B cell (primary cell): ENCODE results near the gene DDR1. TPM values are rescaled to one million over a fixed set of nuclear protein-coding genes. Genes with fewer than 3 reads are reported as not detected.
"Not testable (repeated sequence)": the region's sequence is repeated elsewhere in the genome, so short reads cannot be mapped to it uniquely, and the experiment has no call there.

Experiments
- ATAC-seq: fragments of 200-7000 bp; cut with Tn5 transposase; one replicate; pipeline ENCODE4 v1.10.0; 2021; ENCODE audit warnings: low read depth, mild to moderate bottlenecking, moderate number of reproducible peaks, moderate library complexity
- CTCF ChIA-PET: fragments of 350-600 bp; sonication (Branson Sonifier 250); formaldehyde crosslinking; loops from one replicate; lab custom pipeline; 2021; ENCODE audit warnings: antibody characterized with exemption, inconsistent platforms; lab: Charles Lee
- POLR2A ChIA-PET: fragments of 350-600 bp; sonication (Branson Sonifier 250); formaldehyde crosslinking; loops from one replicate; lab custom pipeline; 2021; ENCODE audit warnings: antibody characterized with exemption; lab: Charles Lee
- DNase-seq: peaks from one replicate; pipeline ENCODE4 v3.0.0; 2013
- H2AFZ ChIP-seq: 2 replicates; pipeline ENCODE4 v1.6.1; 2012; ENCODE audit warnings: mild to moderate bottlenecking, low read depth, low read length; ENCODE audit not compliant: insufficient read depth, poor library complexity, severe bottlenecking
- H3K27ac ChIP-seq, 2 donors: 1 replicate in 1 of 2; 2 replicates in 1 of 2; pipeline ENCODE4 v1.5.1; 2012 to 2013; ENCODE audit warnings: low read length in 2 of 2, mild to moderate bottlenecking in 2 of 2, moderate library complexity in 1 of 2
- H3K27me3 ChIP-seq, 4 experiments: fragments of 200-600 bp in 1 of 4; sonication (generic) in 1 of 4; replicated peaks in 1 of 4; 1 replicate in 2 of 4; 2 replicates in 2 of 4; pipeline versions ENCODE4 v1.6.1 to v1.7.0; 2013 to 2016; ENCODE audit warnings: low read length in 3 of 4, mild to moderate bottlenecking in 2 of 4, mixed read lengths in 1 of 4, moderate library complexity in 1 of 4; ENCODE audit not compliant: insufficient read depth in 4 of 4, control insufficient read depth in 3 of 4; ENCODE audit errors: control extremely low read depth in 1 of 4
- H3K36me3 ChIP-seq, 2 experiments: replicated peaks in 1 of 2; 1 replicate in 1 of 2; 2 replicates in 1 of 2; pipeline versions ENCODE4 v1.6.1 to v1.7.1; 2013; ENCODE audit warnings: low read length in 1 of 2; ENCODE audit not compliant: insufficient read depth in 2 of 2, control insufficient read depth in 1 of 2; ENCODE audit errors: control extremely low read depth in 1 of 2, extremely low read depth in 1 of 2
- H3K4me1 ChIP-seq, 2 donors: fragments of 200-600 bp in 1 of 2; sonication (generic) in 1 of 2; 1 replicate in 1 of 2; 2 replicates in 1 of 2; pipeline versions ENCODE4 v1.5.1 to v1.6.1; 2013 to 2017; ENCODE audit warnings: low read length in 2 of 2; ENCODE audit not compliant: control insufficient read depth in 2 of 2, insufficient read depth in 2 of 2
- H3K4me2 ChIP-seq: replicated peaks from 2 replicates; pipeline ENCODE3; 2012; ENCODE audit warnings: mild to moderate bottlenecking, low read depth, low read length; ENCODE audit not compliant: poor library complexity, severe bottlenecking
- H3K4me3 ChIP-seq, 5 experiments: fragments of 200-600 bp in 1 of 5; sonication (generic) in 1 of 5; 1 replicate in 3 of 5; 2 replicates in 2 of 5; pipeline versions ENCODE4 v1.5.1 to v1.7.0; 2011 to 2016; ENCODE audit warnings: low read length in 4 of 5, mild to moderate bottlenecking in 4 of 5, low read depth in 2 of 5, control low read depth in 1 of 5, moderate library complexity in 1 of 5; ENCODE audit not compliant: insufficient read depth in 1 of 5; ENCODE audit errors: control extremely low read depth in 1 of 5, extremely low read depth in 1 of 5
- H3K79me2 ChIP-seq: fragments of 200-600 bp; sonication (generic); one replicate; pipeline ENCODE4 v1.6.0; 2016; ENCODE audit warnings: low read length; ENCODE audit not compliant: control insufficient read depth, insufficient read depth
- H3K9ac ChIP-seq: fragments of 200-600 bp; sonication (generic); 2 replicates; pipeline ENCODE4 v1.6.1; 2017; ENCODE audit warnings: mild to moderate bottlenecking, low read length, moderate library complexity
- H3K9me3 ChIP-seq, 3 donors: one replicate each; pipeline versions ENCODE4 v1.6.1 to v1.7.1; 2013; ENCODE audit warnings: low read length in 2 of 3; ENCODE audit not compliant: control insufficient read depth in 2 of 3, insufficient read depth in 1 of 3; ENCODE audit errors: control extremely low read depth in 1 of 3
- H4K20me1 ChIP-seq: 2 replicates; pipeline ENCODE4 v1.6.0; 2012; ENCODE audit warnings: mild to moderate bottlenecking, low read length; ENCODE audit not compliant: insufficient read depth, control insufficient read depth, poor library complexity, severe bottlenecking
- H3K27ac Mint-ChIP-seq: one replicate; pipeline ENCODE4 v1.8.0; 2021; ENCODE audit warnings: mixed read lengths
- H3K27me3 Mint-ChIP-seq: one replicate; pipeline ENCODE4 v1.8.0; 2021; ENCODE audit warnings: mixed read lengths
- H3K4me1 Mint-ChIP-seq: one replicate; pipeline ENCODE4 v1.8.0; 2021; ENCODE audit warnings: mixed read lengths
- H3K4me3 Mint-ChIP-seq: one replicate; pipeline ENCODE4 v1.8.0; 2021; ENCODE audit warnings: mixed read lengths
- H3K9me3 Mint-ChIP-seq: one replicate; pipeline ENCODE4 v1.8.0; 2022; ENCODE audit warnings: mixed read lengths; ENCODE audit not compliant: insufficient read depth
- EZH2 ChIP-seq: IDR thresholded peaks from 2 replicates; pipeline ENCODE4 v1.6.1; 2012; ENCODE audit warnings: borderline replicate concordance, low read depth, mild to moderate bottlenecking, moderate library complexity, low read length; ENCODE audit not compliant: insufficient read depth, poor library complexity, severe bottlenecking
- WGBS: methylation state at CpG from one replicate; pipeline ENCODE4 v1.1.5; 2013; ENCODE audit warnings: missing lambda C conversion rate; ENCODE audit not compliant: insufficient coverage; 5-methylcytosine and 5-hydroxymethylcytosine counted together
- intact Hi-C: fragments of 100-400 bp; cut with micrococcal nuclease; formaldehyde crosslinking; loops from one replicate; pipeline ENCODE4 v1.10.0; 2022
- polyA plus RNA-seq: library from polyadenylated mRNA; depleted of rRNA; stranded (reverse); fragments of >200 nt; gene quantifications from 2 replicates; pipeline ENCODE4 v1.2.3, GENCODE V29; 2012
- total RNA-seq, 2 donors: library from RNA; stranded (reverse); fragments of 120-200 nt in 1 of 2; gene quantifications; 1 replicate in 1 of 2; 2 replicates in 1 of 2; pipeline versions ENCODE4 v1.2.3 to v1.2.4, GENCODE V29; 2013 to 2022
- TF ChIP-seq, protein P1 (sequence below): fragments of 200-600 bp; IDR thresholded peaks from one replicate; pipeline ENCODE4 v1.8.0; 2022; ENCODE audit warnings: antibody characterized with exemption, mild to moderate bottlenecking

Gene DDR1
- total and polyA plus RNA-seq, 2 donors (not counting 1 experiment from before 2014, with no cell fraction given): 28.8 to 61.7 TPM

DNA sequence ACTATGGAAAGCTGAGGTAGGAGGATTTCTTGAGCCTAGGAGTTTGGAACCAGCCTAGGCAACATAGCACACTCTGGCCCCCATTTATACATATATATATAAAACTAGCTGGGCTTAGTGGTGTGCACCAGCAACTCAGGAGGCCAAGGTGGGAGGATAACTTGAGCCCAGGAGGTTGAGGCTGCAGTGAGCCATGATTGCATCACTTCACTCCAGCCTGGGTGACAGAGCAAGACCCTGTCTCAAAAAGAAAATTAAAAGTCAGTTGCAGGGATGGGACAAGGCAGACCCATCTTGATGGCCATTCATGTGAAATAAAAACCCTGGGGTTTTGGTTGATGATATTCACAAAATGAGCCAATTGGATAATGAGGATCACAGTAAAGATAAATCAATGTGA, 17.1 kb downstream of the DDR1 start:
- TF ChIP-seq, protein P1, sequence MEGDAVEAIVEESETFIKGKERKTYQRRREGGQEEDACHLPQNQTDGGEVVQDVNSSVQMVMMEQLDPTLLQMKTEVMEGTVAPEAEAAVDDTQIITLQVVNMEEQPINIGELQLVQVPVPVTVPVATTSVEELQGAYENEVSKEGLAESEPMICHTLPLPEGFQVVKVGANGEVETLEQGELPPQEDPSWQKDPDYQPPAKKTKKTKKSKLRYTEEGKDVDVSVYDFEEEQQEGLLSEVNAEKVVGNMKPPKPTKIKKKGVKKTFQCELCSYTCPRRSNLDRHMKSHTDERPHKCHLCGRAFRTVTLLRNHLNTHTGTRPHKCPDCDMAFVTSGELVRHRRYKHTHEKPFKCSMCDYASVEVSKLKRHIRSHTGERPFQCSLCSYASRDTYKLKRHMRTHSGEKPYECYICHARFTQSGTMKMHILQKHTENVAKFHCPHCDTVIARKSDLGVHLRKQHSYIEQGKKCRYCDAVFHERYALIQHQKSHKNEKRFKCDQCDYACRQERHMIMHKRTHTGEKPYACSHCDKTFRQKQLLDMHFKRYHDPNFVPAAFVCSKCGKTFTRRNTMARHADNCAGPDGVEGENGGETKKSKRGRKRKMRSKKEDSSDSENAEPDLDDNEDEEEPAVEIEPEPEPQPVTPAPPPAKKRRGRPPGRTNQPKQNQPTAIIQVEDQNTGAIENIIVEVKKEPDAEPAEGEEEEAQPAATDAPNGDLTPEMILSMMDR: no peak
- no peak for TF ChIP-seq EZH2
- H3K27me3 ChIP-seq: no peaks in the 10 kb centered on the region
- H2AFZ ChIP-seq: no peak overlapping the region
- Mint-ChIP-seq H3K9me3 (no peaks in the 10 kb centered on the region), H3K27me3 (no peaks in the 10 kb centered on the region), H3K4me3 (no peak overlapping the region), H3K27ac (no peak overlapping the region), H3K4me1 (peaks cover 15% of the 10 kb centered on the region)
- peaks cover 17 to 22% of the 10 kb centered on the region in 2 donors for H3K4me1 ChIP-seq
- ATAC-seq (no peak), DNase-seq (no peak)
- no peak overlapping the region for H3K4me3 ChIP-seq
- no peaks in the 10 kb centered on the region for H3K79me2 ChIP-seq
- POLR2A ChIA-PET: no interaction called here
- H3K9me3 ChIP-seq: no peaks in the 10 kb centered on the region
- H3K4me2 ChIP-seq: no peak overlapping the region
- intact Hi-C loops: no loop called here
- H3K27ac ChIP-seq: no peak overlapping the region
- no peak overlapping the region for H3K9ac ChIP-seq
- H4K20me1 ChIP-seq: no peaks in the 10 kb centered on the region
- CTCF ChIA-PET: interaction anchor here (1.2 kb wide), 1 partner anchor 13 kb away, joined by 3 read pairs; the partner anchor contains the start of gene VARS2
- H3K36me3 ChIP-seq: peaks cover 0 to 27% of the 10 kb centered on the region in 2 experiments

DNA sequence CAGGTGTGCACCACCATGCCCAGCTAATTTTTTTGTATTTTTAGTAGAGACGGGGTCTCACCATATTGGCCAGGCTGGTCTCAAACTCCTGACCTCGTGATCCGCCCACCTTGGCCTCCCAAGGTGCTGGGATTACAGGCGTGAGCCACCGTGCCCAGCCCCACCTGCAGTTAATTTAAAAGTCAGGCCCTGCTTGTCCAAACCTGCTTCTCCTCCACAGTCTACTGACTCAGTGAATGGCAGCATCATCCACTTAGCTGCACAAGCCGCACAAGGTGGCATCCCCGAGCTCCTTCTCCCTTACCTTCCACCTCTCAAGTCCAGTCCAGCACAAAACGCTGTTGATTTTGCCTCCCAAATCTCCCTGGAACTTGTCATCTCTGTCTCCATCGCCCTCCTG, 17.9 kb downstream of the DDR1 start:
- ATAC-seq, intact Hi-C loops, H3K27me3 Mint-ChIP-seq, H3K9me3 ChIP-seq, H3K9ac ChIP-seq, POLR2A ChIA-PET, H3K4me3 ChIP-seq, DNase-seq, H3K9me3 Mint-ChIP-seq, H3K79me2 ChIP-seq, H3K4me3 Mint-ChIP-seq, H3K27me3 ChIP-seq, CTCF ChIA-PET, H4K20me1 ChIP-seq: not testable (repeated sequence)
- H2AFZ ChIP-seq: peak overlapping the region; percentile 5
- peaks cover 17 to 22% of the 10 kb centered on the region in 2 donors for H3K4me1 ChIP-seq
- H3K27ac ChIP-seq: peak overlapping the region in 1 of 2 donors; percentile 10
- WGBS: 93% methylated on average over 8 of the region's 9 CpGs
- Mint-ChIP-seq H3K27ac (peak overlapping the region; percentile 8), H3K4me1 (peaks cover 16% of the 10 kb centered on the region)
- H3K4me2 ChIP-seq: peak overlapping the region; percentile 39
- H3K36me3 ChIP-seq: peaks cover 0 to 23% of the 10 kb centered on the region in 2 experiments
